T-cell (primary cell): Measurements from ENCODE around the gene HYAL4. TPM values are rescaled to one million over a fixed set of nuclear protein-coding genes. Genes with fewer than 3 reads are reported as not detected.
"Not testable (repeated sequence)": the region's sequence is repeated elsewhere in the genome, so short reads cannot be mapped to it uniquely, and the experiment has no call there.

Experiments
- ATAC-seq, 4 experiments: fragments of 200-7000 bp in 3 of 4; fragments of 150-1000 bp in 1 of 4; cut with Tn5 transposase; replicated peaks in 1 of 4; 1 replicate in 3 of 4; 2 replicates in 1 of 4; pipeline ENCODE4 v1.10.0; 2021; ENCODE audit warnings: moderate library complexity in 3 of 4, mild to moderate bottlenecking in 2 of 4, moderate number of reproducible peaks in 1 of 4
- CTCF ChIA-PET, 2 donors: fragments of 300-600 bp; sonication (Branson Sonifier 250); formaldehyde crosslinking; loops; one replicate each; lab custom pipeline; 2022; ENCODE audit warnings: antibody characterized with exemption in 2 of 2; lab: Charles Lee
- POLR2A ChIA-PET, 2 donors: fragments of 300-600 bp; sonication (Branson Sonifier 250); formaldehyde crosslinking; loops; one replicate each; lab custom pipeline; 2022; ENCODE audit warnings: antibody characterized with exemption in 2 of 2; lab: Charles Lee
- DNase-seq, 35 experiments: peaks; one replicate each; pipeline versions ENCODE4 v3.0.0 to v3.0.0-alpha.2; 2013 to 2023
- H3K27ac ChIP-seq: one replicate; pipeline ENCODE4 v1.5.1; 2013; ENCODE audit warnings: low read length
- H3K27me3 ChIP-seq, 2 experiments: replicated peaks in 1 of 2; 1 replicate in 1 of 2; 2 replicates in 1 of 2; pipeline versions ENCODE4 v1.6.1 to v1.7.0; 2013; ENCODE audit warnings: low read length in 1 of 2, mixed read lengths in 1 of 2; ENCODE audit not compliant: control insufficient read depth in 2 of 2, insufficient read depth in 2 of 2; ENCODE audit errors: extremely low read depth in 1 of 2
- H3K36me3 ChIP-seq, 2 donors: 1 replicate in 1 of 2; 2 replicates in 1 of 2; pipeline versions ENCODE4 v1.6.1 to v1.7.0; 2013; ENCODE audit warnings: low read length in 1 of 2; ENCODE audit not compliant: control insufficient read depth in 2 of 2, insufficient read depth in 1 of 2; ENCODE audit errors: extremely low read depth in 1 of 2
- H3K4me1 ChIP-seq, 2 experiments: 1 replicate in 1 of 2; 2 replicates in 1 of 2; pipeline versions ENCODE4 v1.6.1 to v1.7.0; 2013; ENCODE audit warnings: low read length in 2 of 2, mixed read lengths in 1 of 2; ENCODE audit not compliant: insufficient read depth in 2 of 2, control insufficient read depth in 1 of 2; ENCODE audit errors: extremely low read depth in 1 of 2
- H3K4me3 ChIP-seq, 2 donors: 1 replicate in 1 of 2; 2 replicates in 1 of 2; pipeline versions ENCODE4 v1.5.1 to v1.7.0; 2013; ENCODE audit warnings: mild to moderate bottlenecking in 2 of 2, low read length in 1 of 2, moderate library complexity in 1 of 2; ENCODE audit not compliant: control insufficient read depth in 1 of 2; ENCODE audit errors: extremely low read depth in 1 of 2
- H3K9me3 ChIP-seq: 2 replicates; pipeline ENCODE4 v1.7.0; 2013
- H3K27ac Mint-ChIP-seq, 2 donors: one replicate each; pipeline ENCODE4 v1.8.0; 2020 to 2021; ENCODE audit warnings: mild to moderate bottlenecking in 2 of 2, mixed read lengths in 2 of 2
- H3K27me3 Mint-ChIP-seq, 2 donors: one replicate each; pipeline ENCODE4 v1.8.0; 2021 to 2022; ENCODE audit warnings: mixed read lengths in 2 of 2
- H3K36me3 Mint-ChIP-seq: one replicate; pipeline ENCODE4 v1.8.0; 2021; ENCODE audit warnings: mixed read lengths
- H3K4me1 Mint-ChIP-seq, 3 donors: one replicate each; pipeline ENCODE4 v1.8.0; 2020 to 2022; ENCODE audit warnings: mixed read lengths in 3 of 3, mild to moderate bottlenecking in 1 of 3
- H3K4me3 Mint-ChIP-seq, 3 donors: one replicate each; pipeline ENCODE4 v1.8.0; 2020 to 2022; ENCODE audit warnings: mild to moderate bottlenecking in 3 of 3, mixed read lengths in 3 of 3, moderate library complexity in 3 of 3
- H3K9me3 Mint-ChIP-seq, 3 donors: one replicate each; pipeline ENCODE4 v1.8.0; 2020 to 2022; ENCODE audit warnings: mixed read lengths in 3 of 3
- WGBS: methylation state at CpG from one replicate; pipeline ENCODE4 v1.1.5; 2013; ENCODE audit warnings: missing lambda C conversion rate; ENCODE audit not compliant: insufficient coverage; 5-methylcytosine and 5-hydroxymethylcytosine counted together
- total RNA-seq, 35 experiments: library from RNA in 6 of 35; stranded (reverse) in 6 of 35; fragments of 120-200 nt in 1 of 35; gene quantifications; one replicate each; pipeline versions ENCODE4 v1.2.1 to v1.2.4 and lab custom pipeline; 2013 to 2026

Gene HYAL4
- total RNA-seq, 5 donors from 2014 or later (not counting 1 experiment from before 2014, with no cell fraction given) = not detected

GRCh38 chr7:123802249-123802648, 42.7 kb upstream of the HYAL4 start:
- no peak for ATAC-seq
- Histone ChIP-seq H3K27ac (no peak overlapping the region), H3K27me3 (peaks cover 0 to 2% of the 10 kb centered on the region in 2 experiments), H3K4me3 (no peak overlapping the region), H3K9me3 (no peaks in the 10 kb centered on the region), H3K4me1 (no peaks in the 10 kb centered on the region), H3K36me3 (no peaks in the 10 kb centered on the region)
- no peaks in the 10 kb centered on the region for H3K9me3 Mint-ChIP-seq
- no peak overlapping the region for H3K27ac Mint-ChIP-seq
- no peaks in the 10 kb centered on the region for H3K4me1 Mint-ChIP-seq
- peaks cover 1 to 4% of the 10 kb centered on the region in 2 donors for H3K27me3 Mint-ChIP-seq
- WGBS = no CpG with 5 or more reads among the region's 1 CpG
- no peak for DNase-seq
- no peaks in the 10 kb centered on the region for H3K36me3 Mint-ChIP-seq
- POLR2A ChIA-PET = no interaction called here
- H3K4me3 Mint-ChIP-seq = no peak overlapping the region
- CTCF ChIA-PET = no interaction called here

GRCh38 chr7:123805287-123805686, 39.7 kb upstream of the HYAL4 start:
- Histone ChIP-seq H3K4me3 (no peak overlapping the region), H3K27me3 (peaks cover 0 to 2% of the 10 kb centered on the region in 2 experiments), H3K27ac (no peak overlapping the region), H3K9me3 (no peaks in the 10 kb centered on the region), H3K4me1 (no peaks in the 10 kb centered on the region), H3K36me3 (no peaks in the 10 kb centered on the region)
- H3K4me1 Mint-ChIP-seq = no peaks in the 10 kb centered on the region
- ChIA-PET POLR2A (no interaction called here), CTCF (no interaction called here)
- no peaks in the 10 kb centered on the region for H3K36me3 Mint-ChIP-seq
- DNase-seq = no peak
- H3K27ac Mint-ChIP-seq = no peak overlapping the region
- no peak overlapping the region for H3K4me3 Mint-ChIP-seq
- ATAC-seq = no peak
- peaks cover 1 to 4% of the 10 kb centered on the region in 2 donors for H3K27me3 Mint-ChIP-seq
- peaks cover 5 to 8% (median 6%) of the 10 kb centered on the region in 3 donors for H3K9me3 Mint-ChIP-seq

DNA sequence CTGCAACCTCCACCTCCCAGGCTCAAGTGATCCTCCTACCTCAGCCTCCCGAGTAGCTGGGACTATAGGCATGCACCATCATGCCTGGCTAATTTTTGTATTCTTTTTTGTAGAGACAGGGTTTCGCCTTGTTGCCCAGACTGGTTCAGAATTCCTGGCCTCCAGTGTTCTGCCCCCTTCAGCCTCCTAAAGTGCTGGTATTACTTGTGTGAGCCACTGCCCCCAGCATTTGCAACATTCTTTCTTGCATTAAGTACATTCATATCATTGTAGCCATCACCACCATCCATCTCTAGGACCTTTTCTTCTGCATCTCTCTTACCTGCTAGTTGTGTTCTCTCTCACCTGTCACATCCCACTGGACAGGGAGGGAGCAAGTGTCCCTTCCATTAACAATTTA, 35.5 kb upstream of the HYAL4 start:
- CTCF ChIA-PET = no interaction called here
- POLR2A ChIA-PET = interaction anchor here in 1 of 2 donors (0.7 kb wide), 1 partner anchor 181 kb away, joined by 5 read pairs; no protein-coding TSS in a partner anchor
- Mint-ChIP-seq H3K9me3 (peaks cover 5 to 13% (median 6%) of the 10 kb centered on the region in 3 donors), H3K4me1 (no peaks in the 10 kb centered on the region), H3K27me3 (peaks cover 4 to 8% of the 10 kb centered on the region in 2 donors), H3K36me3 (no peaks in the 10 kb centered on the region), H3K27ac (no peak overlapping the region), H3K4me3 (no peak overlapping the region)
- no peaks in the 10 kb centered on the region for H3K36me3 ChIP-seq
- no peaks in the 10 kb centered on the region for H3K27me3 ChIP-seq
- DNase-seq (no peak), ATAC-seq (no peak)
- no peak overlapping the region for H3K4me3 ChIP-seq
- no peaks in the 10 kb centered on the region for H3K4me1 ChIP-seq
- WGBS = 100% methylated on average over 1 of the region's 2 CpGs
- H3K27ac ChIP-seq = no peak overlapping the region
- H3K9me3 ChIP-seq = no peaks in the 10 kb centered on the region

DNA sequence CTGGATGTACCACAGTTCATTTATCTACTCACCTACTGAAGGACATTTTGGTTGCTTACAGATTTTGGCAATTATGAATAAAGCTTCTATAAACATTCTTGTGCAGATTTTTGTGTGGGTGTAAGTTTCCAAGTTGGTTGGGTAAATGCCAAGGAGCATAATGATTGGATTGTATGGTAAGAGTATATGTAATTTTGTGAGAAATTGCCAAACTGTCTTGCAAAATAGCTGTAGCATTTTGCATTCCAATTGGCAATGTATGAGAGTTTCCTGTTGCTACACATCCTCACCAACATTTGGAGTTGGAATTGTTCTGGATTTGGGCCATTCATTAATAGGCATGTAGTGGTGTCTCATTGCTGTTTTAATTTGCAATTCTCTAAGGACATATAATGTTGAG, 33.9 kb upstream of the HYAL4 start:
- POLR2A ChIA-PET = no interaction called here
- H3K9me3 Mint-ChIP-seq = peaks cover 5 to 13% (median 6%) of the 10 kb centered on the region in 3 donors
- no peaks in the 10 kb centered on the region for H3K9me3 ChIP-seq
- H3K4me3 Mint-ChIP-seq = no peak overlapping the region
- H3K27me3 ChIP-seq = no peaks in the 10 kb centered on the region
- H3K4me1 Mint-ChIP-seq = no peaks in the 10 kb centered on the region
- no peak overlapping the region for H3K27ac Mint-ChIP-seq
- DNase-seq (no peak), ATAC-seq (no peak)
- CTCF ChIA-PET = no interaction called here
- H3K4me3 ChIP-seq = no peak overlapping the region
- no peaks in the 10 kb centered on the region for H3K4me1 ChIP-seq
- H3K27me3 Mint-ChIP-seq = peaks cover 4 to 8% of the 10 kb centered on the region in 2 donors
- H3K36me3 Mint-ChIP-seq = no peaks in the 10 kb centered on the region
- no peaks in the 10 kb centered on the region for H3K36me3 ChIP-seq
- H3K27ac ChIP-seq = no peak overlapping the region

- H3K27me3 Mint-ChIP-seq = peaks cover 5 to 14% of the 10 kb centered on the region in 2 donors
- no peak overlapping the region for H3K27ac ChIP-seq
- ATAC-seq (no peak), DNase-seq (no peak)
- no peaks in the 10 kb centered on the region for H3K9me3 ChIP-seq
- POLR2A ChIA-PET = no interaction called here
- H3K36me3 ChIP-seq = no peaks in the 10 kb centered on the region
- 80% methylated on average over 1 of the region's 3 CpGs for WGBS
- H3K36me3 Mint-ChIP-seq = no peaks in the 10 kb centered on the region
- no peaks in the 10 kb centered on the region for H3K9me3 Mint-ChIP-seq
- H3K4me3 Mint-ChIP-seq = no peak overlapping the region
- H3K4me1 Mint-ChIP-seq = no peaks in the 10 kb centered on the region
- no peak overlapping the region for H3K4me3 ChIP-seq
- H3K4me1 ChIP-seq = no peaks in the 10 kb centered on the region
- CTCF ChIA-PET = interaction anchor here in 1 of 2 donors (0.7 kb wide), 1 partner anchor 48 kb away, joined by 6 read pairs; no protein-coding TSS in a partner anchor
- no peak overlapping the region for H3K27ac Mint-ChIP-seq
- H3K27me3 ChIP-seq = no peaks in the 10 kb centered on the region
Observed at GRCh38 chr7:123816916-123817315, 28.1 kb upstream of the HYAL4 start.

DNA sequence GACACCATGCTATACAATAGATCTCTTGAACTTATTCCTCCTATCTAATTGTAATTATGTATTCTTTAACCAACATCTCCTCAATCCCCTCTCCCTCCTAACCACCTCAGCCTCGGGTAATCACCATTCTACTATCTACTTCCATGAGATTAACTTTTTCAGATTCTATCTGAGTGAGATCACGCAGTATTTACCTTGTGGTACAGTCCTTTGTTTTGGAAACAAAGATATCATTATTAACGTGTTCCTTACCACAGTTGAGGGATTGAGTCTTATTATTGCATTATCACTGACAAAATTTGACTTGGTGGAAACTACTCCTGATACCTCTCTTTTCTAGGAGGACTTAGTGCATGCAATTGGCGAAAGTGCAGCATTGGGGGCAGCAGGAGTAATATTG, 26.0 kb upstream of the HYAL4 start:
- Mint-ChIP-seq H3K27me3 (peaks cover 5 to 14% of the 10 kb centered on the region in 2 donors), H3K4me3 (no peak overlapping the region), H3K9me3 (no peaks in the 10 kb centered on the region), H3K27ac (no peak overlapping the region), H3K4me1 (peaks cover under 1 to 2% (median under 1%) of the 10 kb centered on the region in 3 donors), H3K36me3 (no peaks in the 10 kb centered on the region)
- Histone ChIP-seq H3K4me1 (no peaks in the 10 kb centered on the region), H3K27me3 (no peaks in the 10 kb centered on the region), H3K9me3 (no peaks in the 10 kb centered on the region), H3K27ac (no peak overlapping the region), H3K4me3 (no peak overlapping the region), H3K36me3 (no peaks in the 10 kb centered on the region)
- ATAC-seq (no peak), DNase-seq (no peak)
- ChIA-PET CTCF (no interaction called here), POLR2A (no interaction called here)
- no CpG with 5 or more reads among the region's 4 CpGs for WGBS

DNA sequence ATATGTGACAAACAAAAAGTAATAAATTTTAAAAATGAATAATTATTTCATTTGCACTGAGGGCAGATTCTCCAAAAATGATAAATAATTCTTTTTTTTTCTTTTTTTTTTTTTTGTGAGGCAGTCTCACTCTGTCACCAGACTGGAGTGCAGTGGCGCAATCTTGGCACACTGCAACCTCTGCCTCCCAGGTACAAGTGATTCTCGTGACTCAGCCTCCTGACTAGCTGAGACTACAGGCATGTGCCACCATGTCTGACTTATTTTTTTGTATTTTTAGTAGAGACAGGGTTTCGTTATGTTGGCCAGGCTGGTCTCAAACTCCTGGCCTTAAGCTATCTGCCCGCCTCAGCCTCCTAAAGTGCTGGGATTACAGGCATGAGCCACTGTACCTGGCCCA, 25.2 kb upstream of the HYAL4 start:
- H3K4me1 ChIP-seq, H3K27ac ChIP-seq, H3K4me1 Mint-ChIP-seq, H3K27ac Mint-ChIP-seq, H3K9me3 ChIP-seq, H3K27me3 Mint-ChIP-seq, H3K36me3 ChIP-seq, H3K4me3 Mint-ChIP-seq, H3K27me3 ChIP-seq, H3K9me3 Mint-ChIP-seq, H3K36me3 Mint-ChIP-seq, DNase-seq, H3K4me3 ChIP-seq, CTCF ChIA-PET, POLR2A ChIA-PET, ATAC-seq: not testable (repeated sequence)
- WGBS = 83% methylated on average over 2 of the region's 4 CpGs
